ENCODE measurements around the gene MAOB. TPM values are rescaled to one million over a fixed set of nuclear protein-coding genes. Genes with fewer than 3 reads are reported as not detected.

The MAOB gene
- total and polyA plus RNA-seq, 12 donors = 10.8 to 90.0 (median 41.2) TPM

DNA sequence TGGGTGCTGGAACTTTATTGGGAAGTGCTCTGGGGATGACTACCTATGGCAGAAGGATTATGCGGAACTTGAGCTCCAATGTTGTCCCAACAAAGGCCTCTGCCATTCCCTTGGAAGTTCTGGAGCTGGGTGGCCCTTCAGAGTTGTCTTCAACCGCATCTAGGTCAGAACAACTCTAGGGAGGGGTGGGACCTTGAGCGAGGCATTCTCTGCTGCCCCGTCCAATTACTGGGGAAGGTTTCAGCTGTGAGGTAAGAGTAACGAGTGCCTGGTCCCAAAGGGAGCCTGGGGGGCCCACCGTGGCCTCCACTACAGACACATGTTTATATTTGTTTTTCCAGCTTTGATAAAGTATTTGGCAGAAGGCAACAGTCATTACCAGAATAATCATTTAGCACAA lies 146.7 kb downstream of the MAOB start:
- TF ChIP-seq POLR2A (IDR thresholded peaks at IDR 0.05) = no peak
- TF ChIP-seq, protein P1, sequence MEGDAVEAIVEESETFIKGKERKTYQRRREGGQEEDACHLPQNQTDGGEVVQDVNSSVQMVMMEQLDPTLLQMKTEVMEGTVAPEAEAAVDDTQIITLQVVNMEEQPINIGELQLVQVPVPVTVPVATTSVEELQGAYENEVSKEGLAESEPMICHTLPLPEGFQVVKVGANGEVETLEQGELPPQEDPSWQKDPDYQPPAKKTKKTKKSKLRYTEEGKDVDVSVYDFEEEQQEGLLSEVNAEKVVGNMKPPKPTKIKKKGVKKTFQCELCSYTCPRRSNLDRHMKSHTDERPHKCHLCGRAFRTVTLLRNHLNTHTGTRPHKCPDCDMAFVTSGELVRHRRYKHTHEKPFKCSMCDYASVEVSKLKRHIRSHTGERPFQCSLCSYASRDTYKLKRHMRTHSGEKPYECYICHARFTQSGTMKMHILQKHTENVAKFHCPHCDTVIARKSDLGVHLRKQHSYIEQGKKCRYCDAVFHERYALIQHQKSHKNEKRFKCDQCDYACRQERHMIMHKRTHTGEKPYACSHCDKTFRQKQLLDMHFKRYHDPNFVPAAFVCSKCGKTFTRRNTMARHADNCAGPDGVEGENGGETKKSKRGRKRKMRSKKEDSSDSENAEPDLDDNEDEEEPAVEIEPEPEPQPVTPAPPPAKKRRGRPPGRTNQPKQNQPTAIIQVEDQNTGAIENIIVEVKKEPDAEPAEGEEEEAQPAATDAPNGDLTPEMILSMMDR (IDR thresholded peaks at IDR 0.05) = no peak
- WGBS, 4 donors = 44 to 89% (median 58%) methylated on average over 2 to 6 of the region's 6 CpGs
- no peak for DNase-seq
- intact Hi-C loops (cut with DNase I) = no loop called here
- Histone ChIP-seq H3K4me1 (replicated peaks in 1 of 2) (no peaks in the 10 kb centered on the region), H3K27ac (no peak overlapping the region), H3K27me3 (no peaks in the 10 kb centered on the region), H3K9me3 (replicated peaks in 1 of 3) (no peaks in the 10 kb centered on the region), H3K36me3 (replicated peaks in 1 of 2) (peaks cover 0 to 5% of the 10 kb centered on the region in 2 donors), H3K4me3 (no peak overlapping the region)

DNA sequence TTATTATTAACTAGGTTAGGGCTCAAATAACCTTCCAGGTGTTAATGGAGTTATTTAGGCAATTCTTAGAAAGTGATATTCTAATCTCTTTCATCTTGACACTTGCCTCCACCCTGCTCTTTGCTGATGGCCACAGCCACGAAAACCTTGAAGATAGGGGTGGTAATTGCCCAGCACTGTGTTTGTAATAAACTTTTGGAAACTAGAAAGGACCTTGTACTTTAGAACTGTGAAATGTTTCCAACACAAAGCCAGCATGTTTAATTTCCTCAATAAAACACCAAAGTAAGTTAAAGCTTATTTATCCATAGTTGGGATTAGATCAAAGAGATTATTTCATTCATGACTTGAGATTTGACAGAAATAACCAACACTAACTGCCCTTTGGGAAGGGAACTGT lies 147.8 kb downstream of the MAOB start:
- Histone ChIP-seq H3K36me3 (replicated peaks in 1 of 2) (peaks cover 0 to 5% of the 10 kb centered on the region in 2 donors), H3K4me1 (replicated peaks in 1 of 2) (no peaks in the 10 kb centered on the region), H3K9me3 (replicated peaks in 1 of 3) (no peaks in the 10 kb centered on the region), H3K27ac (no peak overlapping the region), H3K4me3 (no peak overlapping the region), H3K27me3 (no peaks in the 10 kb centered on the region)
- intact Hi-C loops (cut with DNase I) = no loop called here
- TF ChIP-seq, protein P1 (IDR thresholded peaks at IDR 0.05) = no peak
- TF ChIP-seq POLR2A (IDR thresholded peaks at IDR 0.05) = no peak
- DNase-seq = no peak
- 29 to 64% (median 49%) methylated on average over 1 of the region's 1 CpG for WGBS, 4 donors

DNA sequence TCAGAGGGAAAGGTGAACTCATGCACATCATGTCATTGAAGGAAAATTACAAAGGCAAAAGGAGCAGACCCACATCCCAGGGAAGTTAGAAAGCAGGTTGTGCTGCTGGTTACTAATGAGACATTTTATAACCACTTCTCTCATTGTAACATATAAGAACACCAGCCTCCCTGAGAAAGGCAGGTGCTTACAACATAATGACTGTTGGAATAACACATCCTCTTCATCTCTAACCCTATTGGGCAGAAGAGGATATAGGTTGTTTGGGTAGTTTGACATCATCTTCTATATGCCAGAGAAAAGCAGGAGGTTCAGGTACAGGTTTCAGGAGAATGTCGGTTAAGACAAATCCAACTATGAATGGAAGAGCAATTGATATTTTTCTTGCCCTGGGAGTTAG lies 148.6 kb downstream of the MAOB start:
- DNase-seq = no peak
- WGBS, 4 donors = 88 to 100% (median 94%) methylated on average over 1 of the region's 1 CpG
- Histone ChIP-seq H3K36me3 (replicated peaks in 1 of 2) (peaks cover 0 to 5% of the 10 kb centered on the region in 2 donors), H3K9me3 (replicated peaks in 1 of 3) (no peaks in the 10 kb centered on the region), H3K27ac (no peak overlapping the region), H3K4me3 (no peak overlapping the region), H3K4me1 (replicated peaks in 1 of 2) (no peaks in the 10 kb centered on the region), H3K27me3 (no peaks in the 10 kb centered on the region)
- intact Hi-C loops (cut with DNase I) = no loop called here
- TF ChIP-seq, protein P1 (IDR thresholded peaks at IDR 0.05) = no peak
- no peak for TF ChIP-seq POLR2A (IDR thresholded peaks at IDR 0.05)

DNA sequence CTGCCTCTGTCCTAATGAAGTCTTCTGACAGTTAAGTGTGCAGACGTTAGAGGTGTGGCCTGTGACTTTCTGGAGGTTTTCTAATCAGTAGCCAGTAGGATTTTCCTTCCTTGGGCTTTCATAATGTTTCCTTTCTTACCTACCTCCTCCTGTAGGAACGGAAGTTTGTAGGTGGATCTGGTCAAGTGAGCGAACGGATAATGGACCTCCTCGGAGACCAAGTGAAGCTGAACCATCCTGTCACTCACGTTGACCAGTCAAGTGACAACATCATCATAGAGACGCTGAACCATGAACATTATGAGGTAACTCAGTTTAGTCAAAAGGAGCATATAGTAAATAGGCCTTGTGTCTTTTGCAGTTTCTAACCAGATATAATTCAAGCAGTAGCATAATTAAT lies 151.2 kb downstream of the MAOB start:
- 80 to 95% (median 87%) methylated on average over 3 to 7 of the region's 7 CpGs for WGBS, 4 donors
- intact Hi-C loops (cut with DNase I) = no loop called here
- DNase-seq = no peak
- Histone ChIP-seq H3K4me1 (replicated peaks in 1 of 2) (no peaks in the 10 kb centered on the region), H3K27me3 (no peaks in the 10 kb centered on the region), H3K27ac (no peak overlapping the region), H3K36me3 (replicated peaks in 1 of 2) (peaks cover 0 to 5% of the 10 kb centered on the region in 2 donors), H3K9me3 (replicated peaks in 1 of 3) (no peaks in the 10 kb centered on the region), H3K4me3 (no peak overlapping the region)
- TF ChIP-seq, protein P1 (IDR thresholded peaks at IDR 0.05) = no peak
- TF ChIP-seq POLR2A (IDR thresholded peaks at IDR 0.05) = no peak
